Peyer's patch (tissue), 4 donors: ENCODE results near the gene DNAI7.

ENCODE experiments used
- POLR2A ChIP-seq, 2 donors: fragments of 450-650 bp; IDR thresholded peaks; one replicate each; pipeline ENCODE4 v1.5.1; 2017; ENCODE audit warnings: antibody characterized with exemption in 2 of 2, mild to moderate bottlenecking in 2 of 2, moderate library complexity in 2 of 2
- TF ChIP-seq, protein P1 (sequence below), 6 experiments: fragments of 450-650 bp in 4 of 6; fragments of 200-600 bp in 2 of 6; sonication (generic) in 1 of 6; IDR thresholded peaks; one replicate each; pipeline ENCODE4 v1.5.1; 2017 to 2019; ENCODE audit warnings: antibody characterized with exemption in 6 of 6, mild to moderate bottlenecking in 3 of 6, moderate library complexity in 1 of 6

DNA sequence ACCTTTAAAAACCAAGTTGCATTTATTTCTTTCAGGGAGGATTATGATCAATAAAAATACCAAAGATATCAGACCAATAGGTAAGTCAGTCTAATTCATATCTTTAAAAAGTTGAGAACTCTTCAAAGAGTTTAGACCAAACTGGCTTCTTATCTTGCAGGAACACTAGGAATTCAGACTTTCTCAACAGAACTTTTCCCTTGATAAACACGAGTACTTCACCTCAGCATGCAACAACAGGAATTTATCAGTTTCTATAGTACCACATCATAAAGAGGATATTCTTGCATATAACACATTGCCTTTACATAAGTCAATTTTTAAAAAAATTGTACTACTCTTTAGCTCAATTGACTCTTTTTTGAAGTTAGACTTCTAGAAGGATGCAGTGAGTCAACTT is 68.2 kb downstream of the DNAI7 start:
- TF ChIP-seq, protein P1, sequence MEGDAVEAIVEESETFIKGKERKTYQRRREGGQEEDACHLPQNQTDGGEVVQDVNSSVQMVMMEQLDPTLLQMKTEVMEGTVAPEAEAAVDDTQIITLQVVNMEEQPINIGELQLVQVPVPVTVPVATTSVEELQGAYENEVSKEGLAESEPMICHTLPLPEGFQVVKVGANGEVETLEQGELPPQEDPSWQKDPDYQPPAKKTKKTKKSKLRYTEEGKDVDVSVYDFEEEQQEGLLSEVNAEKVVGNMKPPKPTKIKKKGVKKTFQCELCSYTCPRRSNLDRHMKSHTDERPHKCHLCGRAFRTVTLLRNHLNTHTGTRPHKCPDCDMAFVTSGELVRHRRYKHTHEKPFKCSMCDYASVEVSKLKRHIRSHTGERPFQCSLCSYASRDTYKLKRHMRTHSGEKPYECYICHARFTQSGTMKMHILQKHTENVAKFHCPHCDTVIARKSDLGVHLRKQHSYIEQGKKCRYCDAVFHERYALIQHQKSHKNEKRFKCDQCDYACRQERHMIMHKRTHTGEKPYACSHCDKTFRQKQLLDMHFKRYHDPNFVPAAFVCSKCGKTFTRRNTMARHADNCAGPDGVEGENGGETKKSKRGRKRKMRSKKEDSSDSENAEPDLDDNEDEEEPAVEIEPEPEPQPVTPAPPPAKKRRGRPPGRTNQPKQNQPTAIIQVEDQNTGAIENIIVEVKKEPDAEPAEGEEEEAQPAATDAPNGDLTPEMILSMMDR (IDR thresholded peaks at IDR 0.05): no peak
- TF ChIP-seq POLR2A (IDR thresholded peaks at IDR 0.05): no peak
